ENCODE results near the gene TFB2M. TPM values are rescaled to one million over a fixed set of nuclear protein-coding genes. Genes with fewer than 3 reads are reported as not detected.

The TFB2M gene
- total RNA-seq, 1 experiment from 2014 or later, result 27.7 TPM

GRCh38 chr1:246608616-246609376 is 42.7 kb upstream of the TFB2M start:
- peaks cover 0 to 3% of the 10 kb centered on the region in 2 experiments; a peak in 1 of 5 replicates for H3K9me3 Mint-ChIP-seq
- peaks cover 17 to 19% of the 10 kb centered on the region in 2 experiments for H3K4me1 Mint-ChIP-seq
- TF ChIP-seq CTCF (conservative IDR thresholded peaks at IDR 0.05), result no peak
- Histone ChIP-seq H3K18ac (ENCODE audit: insufficient read length, low read depth, low read length) (no peak overlapping the region), H3K14ac (ENCODE audit: insufficient read depth, low read length) (no peak overlapping the region), H2BK20ac (ENCODE audit: low read depth, low read length, poor library complexity, severe bottlenecking) (no peak overlapping the region), H3K79me1 (ENCODE audit: insufficient read depth, low read depth, low read length, poor library complexity, severe bottlenecking) (peaks cover 3% of the 10 kb centered on the region), H3K23ac (ENCODE audit: insufficient read length, low read depth, low read length) (no peak overlapping the region), H2BK15ac (ENCODE audit: low read depth, low read length) (no peak overlapping the region), H4K8ac (replicated peaks; ENCODE audit: insufficient read length, low read depth, low read length) (no peak overlapping the region), H3T11ph (ENCODE audit: low read length) (no peak overlapping the region), H3K9ac (ENCODE audit: extremely low read depth, insufficient read length, low read length) (no peak overlapping the region), H3K56ac (ENCODE audit: insufficient read length, low read depth, low read length) (no peak overlapping the region), H2AFZ (ENCODE audit: low read length) (no peak overlapping the region), H2BK12ac (ENCODE audit: insufficient read length, low read depth, low read length) (no peak overlapping the region), H3K79me2 (ENCODE audit: insufficient read depth, low read length) (0 out of 2 replicates have a peak, but pooled peaks cover 2% of the 10 kb centered on the region), H3K27ac (ENCODE audit: insufficient read length, low read depth, low read length) (no peak overlapping the region), H4K91ac (ENCODE audit: insufficient read length, low read depth, low read length) (no peak overlapping the region), H4K5ac (ENCODE audit: insufficient read length, low read depth, low read length) (no peak overlapping the region), H3K4me2 (ENCODE audit: insufficient read depth, insufficient read length, low read length) (no peak overlapping the region), H3K4me1 (ENCODE audit: insufficient read depth, low read length) (no peaks in the 10 kb centered on the region), H3K4ac (ENCODE audit: low read depth, low read length) (no peak overlapping the region), H2BK5ac (ENCODE audit: insufficient read length, low read length) (no peak overlapping the region), H2AK5ac (ENCODE audit: insufficient read length, low read length) (no peak overlapping the region), H2BK120ac (ENCODE audit: low read depth, low read length, poor library complexity, severe bottlenecking) (no peak overlapping the region), H3K27me3 (ENCODE audit: insufficient read depth, low read length) (no peaks in the 10 kb centered on the region), H4K20me1 (ENCODE audit: control insufficient read depth, insufficient read depth, insufficient read length) (no peaks in the 10 kb centered on the region), H3K23me2 (ENCODE audit: insufficient read length, low read depth, low read length, poor library complexity, severe bottlenecking) (no peaks in the 10 kb centered on the region), H3K9me3 (ENCODE audit: control insufficient read depth, low read depth, low read length) (no peaks in the 10 kb centered on the region)
- no CpG with 5 or more reads among the region's 18 CpGs for WGBS (ENCODE audit: extremely low coverage, insufficient read length, low lambda C conversion rate)
- no peak overlapping the region; a peak in 1 of 5 replicates for H3K4me3 Mint-ChIP-seq
- peak; percentile 31 for DNase-seq
- peak overlapping the region in 1 of 3 experiments; percentile 22; a peak in 2 of 7 replicates for H3K27ac Mint-ChIP-seq
- H3K36me3 Mint-ChIP-seq (ENCODE audit: insufficient read depth in 1 of 3, low read depth in 3 of 3), result peaks cover 0 to 2% (median 0%) of the 10 kb centered on the region in 3 experiments; a peak in 2 of 7 replicates
- no peaks in the 10 kb centered on the region for H3K27me3 Mint-ChIP-seq (ENCODE audit: low read depth)

Data from H9 (cell line).